SH-SY5Y (cell line): ENCODE data around the gene CCDC102A.

Experiments
- GATA2 ChIP-seq: IDR thresholded peaks from 2 replicates; pipeline ENCODE4 v1.6.1; 2011; ENCODE audit warnings: mild to moderate bottlenecking, low read depth, low read length
- GATA3 ChIP-seq: IDR thresholded peaks from 2 replicates; pipeline ENCODE4 v1.6.1; 2011; ENCODE audit warnings: low read depth, mild to moderate bottlenecking, low read length, moderate library complexity

The CCDC102A gene

GRCh38 chr16:57479205-57479975 is 57.0 kb downstream of the CCDC102A start:
- TF ChIP-seq GATA2 (no peak), GATA3 (no peak)

GRCh38 chr16:57478396-57479204 is 57.8 kb downstream of the CCDC102A start:
- TF ChIP-seq GATA3: no peak
- no peak for TF ChIP-seq GATA2

- no peak for TF ChIP-seq GATA2
- TF ChIP-seq GATA3: no peak
Measured at GRCh38 chr16:57477531-57478202, 58.7 kb downstream of the CCDC102A start.

GRCh38 chr16:57476546-57477410 is 59.6 kb downstream of the CCDC102A start:
- TF ChIP-seq GATA3: no peak
- TF ChIP-seq GATA2: no peak

- TF ChIP-seq GATA2: no peak
- no peak for TF ChIP-seq GATA3
Measured at GRCh38 chr16:57475711-57476339, 60.5 kb downstream of the CCDC102A start.

GRCh38 chr16:57474671-57475661 is 61.4 kb downstream of the CCDC102A start:
- TF ChIP-seq GATA2 (no peak), GATA3 (no peak)

GRCh38 chr16:57473906-57474305 is 62.5 kb downstream of the CCDC102A start:
- TF ChIP-seq GATA3 (no peak), GATA2 (no peak)

- no peak for TF ChIP-seq GATA2
- no peak for TF ChIP-seq GATA3
Measured at GRCh38 chr16:57473176-57473840, 63.1 kb downstream of the CCDC102A start.

- no peak for TF ChIP-seq GATA2
- no peak for TF ChIP-seq GATA3
Measured at GRCh38 chr16:57472665-57473060, 63.7 kb downstream of the CCDC102A start.

GRCh38 chr16:57471852-57472664 is 64.3 kb downstream of the CCDC102A start:
- no peak for TF ChIP-seq GATA3
- TF ChIP-seq GATA2: no peak

- no peak for TF ChIP-seq GATA2
- no peak for TF ChIP-seq GATA3
Measured at GRCh38 chr16:57471209-57471608, 65.2 kb downstream of the CCDC102A start.

GRCh38 chr16:57470711-57471110 is 65.7 kb downstream of the CCDC102A start:
- TF ChIP-seq GATA3 (no peak), GATA2 (no peak)
